ENCODE data around the gene TERT. TPM values are rescaled to one million over a fixed set of nuclear protein-coding genes. Genes with fewer than 3 reads are reported as not detected.

TERT gene
- total RNA-seq, 1 donor from 2014 or later = 2.9 TPM

GRCh38 chr5:1214163-1214935 is 80.5 kb downstream of the TERT start:
- no peak overlapping the region for H3K4me3 Mint-ChIP-seq (ENCODE audit: unreplicated experiment)
- peaks cover 10% of the 10 kb centered on the region for H3K27me3 Mint-ChIP-seq (ENCODE audit: unreplicated experiment)
- H3K36me3 Mint-ChIP-seq (ENCODE audit: unreplicated experiment) = peaks cover 4% of the 10 kb centered on the region

GRCh38 chr5:1213508-1214162 is 81.2 kb downstream of the TERT start:
- peaks cover 10% of the 10 kb centered on the region for H3K27me3 Mint-ChIP-seq (ENCODE audit: unreplicated experiment)
- H3K36me3 Mint-ChIP-seq (ENCODE audit: unreplicated experiment) = peaks cover 4% of the 10 kb centered on the region
- DNase-seq = peak; percentile 6
- H3K4me1 Mint-ChIP-seq (ENCODE audit: low read depth, unreplicated experiment) = no peaks in the 10 kb centered on the region
- no peak overlapping the region for H3K27ac Mint-ChIP-seq (ENCODE audit: unreplicated experiment)
- no peak for TF ChIP-seq CTCF (IDR thresholded peaks at IDR 0.05; ENCODE audit: partially characterized antibody, unreplicated experiment)
- H3K9me3 Mint-ChIP-seq (ENCODE audit: unreplicated experiment) = peaks cover 8% of the 10 kb centered on the region
- H3K4me3 Mint-ChIP-seq (ENCODE audit: unreplicated experiment) = no peak overlapping the region

More at GRCh38 chr5:1214163-1214935, 80.5 kb downstream of the TERT start:
- peak; percentile 6 for DNase-seq
- no peak overlapping the region for H3K27ac Mint-ChIP-seq (ENCODE audit: unreplicated experiment)
- no peaks in the 10 kb centered on the region for H3K4me1 Mint-ChIP-seq (ENCODE audit: low read depth, unreplicated experiment)
- peaks cover 8% of the 10 kb centered on the region for H3K9me3 Mint-ChIP-seq (ENCODE audit: unreplicated experiment)
- no peak for TF ChIP-seq CTCF (IDR thresholded peaks at IDR 0.05; ENCODE audit: partially characterized antibody, unreplicated experiment)

GRCh38 chr5:1212881-1213280 is 82.0 kb downstream of the TERT start:
- Mint-ChIP-seq H3K4me1 (ENCODE audit: low read depth, unreplicated experiment) (no peaks in the 10 kb centered on the region), H3K4me3 (ENCODE audit: unreplicated experiment) (no peak overlapping the region), H3K36me3 (ENCODE audit: unreplicated experiment) (peaks cover 4% of the 10 kb centered on the region), H3K27ac (ENCODE audit: unreplicated experiment) (no peak overlapping the region), H3K27me3 (ENCODE audit: unreplicated experiment) (peaks cover 10% of the 10 kb centered on the region), H3K9me3 (ENCODE audit: unreplicated experiment) (peaks cover 8% of the 10 kb centered on the region)
- DNase-seq = peak; percentile 20
- no peak for TF ChIP-seq CTCF (IDR thresholded peaks at IDR 0.05; ENCODE audit: partially characterized antibody, unreplicated experiment)

- no peak overlapping the region for H3K27ac Mint-ChIP-seq (ENCODE audit: unreplicated experiment)
- DNase-seq = peak; percentile 7
- H3K4me3 Mint-ChIP-seq (ENCODE audit: unreplicated experiment) = no peak overlapping the region
- peaks cover 8% of the 10 kb centered on the region for H3K9me3 Mint-ChIP-seq (ENCODE audit: unreplicated experiment)
- H3K27me3 Mint-ChIP-seq (ENCODE audit: unreplicated experiment) = peaks cover 10% of the 10 kb centered on the region
- TF ChIP-seq CTCF (IDR thresholded peaks at IDR 0.05; ENCODE audit: partially characterized antibody, unreplicated experiment) = no peak
- peaks cover 4% of the 10 kb centered on the region for H3K36me3 Mint-ChIP-seq (ENCODE audit: unreplicated experiment)
- H3K4me1 Mint-ChIP-seq (ENCODE audit: low read depth, unreplicated experiment) = no peaks in the 10 kb centered on the region
Measured at GRCh38 chr5:1212271-1212670, 82.6 kb downstream of the TERT start.

GRCh38 chr5:1211701-1212100 is 83.2 kb downstream of the TERT start:
- peak; percentile 2 for DNase-seq
- Mint-ChIP-seq H3K27ac (ENCODE audit: unreplicated experiment) (no peak overlapping the region), H3K4me3 (ENCODE audit: unreplicated experiment) (no peak overlapping the region), H3K36me3 (ENCODE audit: unreplicated experiment) (peaks cover 4% of the 10 kb centered on the region), H3K4me1 (ENCODE audit: low read depth, unreplicated experiment) (no peaks in the 10 kb centered on the region), H3K9me3 (ENCODE audit: unreplicated experiment) (peaks cover 8% of the 10 kb centered on the region), H3K27me3 (ENCODE audit: unreplicated experiment) (peaks cover 10% of the 10 kb centered on the region)
- TF ChIP-seq CTCF (IDR thresholded peaks at IDR 0.05; ENCODE audit: partially characterized antibody, unreplicated experiment) = no peak

Data from glutamatergic neuron (in vitro differentiated cells).